ENCODE results near the gene GRK4. TPM values are rescaled to one million over a fixed set of nuclear protein-coding genes. Genes with fewer than 3 reads are reported as not detected.
A peak's percentile ranks its signal among the peaks of the same experiment; 100 is the strongest.

Gene GRK4
- total and polyA plus RNA-seq, 10 of the 15 experiments (the other 5 are each of a cell fraction or from before 2014, with no cell fraction given) = 1.1 to 4.0 (median 2.5) TPM

DNA sequence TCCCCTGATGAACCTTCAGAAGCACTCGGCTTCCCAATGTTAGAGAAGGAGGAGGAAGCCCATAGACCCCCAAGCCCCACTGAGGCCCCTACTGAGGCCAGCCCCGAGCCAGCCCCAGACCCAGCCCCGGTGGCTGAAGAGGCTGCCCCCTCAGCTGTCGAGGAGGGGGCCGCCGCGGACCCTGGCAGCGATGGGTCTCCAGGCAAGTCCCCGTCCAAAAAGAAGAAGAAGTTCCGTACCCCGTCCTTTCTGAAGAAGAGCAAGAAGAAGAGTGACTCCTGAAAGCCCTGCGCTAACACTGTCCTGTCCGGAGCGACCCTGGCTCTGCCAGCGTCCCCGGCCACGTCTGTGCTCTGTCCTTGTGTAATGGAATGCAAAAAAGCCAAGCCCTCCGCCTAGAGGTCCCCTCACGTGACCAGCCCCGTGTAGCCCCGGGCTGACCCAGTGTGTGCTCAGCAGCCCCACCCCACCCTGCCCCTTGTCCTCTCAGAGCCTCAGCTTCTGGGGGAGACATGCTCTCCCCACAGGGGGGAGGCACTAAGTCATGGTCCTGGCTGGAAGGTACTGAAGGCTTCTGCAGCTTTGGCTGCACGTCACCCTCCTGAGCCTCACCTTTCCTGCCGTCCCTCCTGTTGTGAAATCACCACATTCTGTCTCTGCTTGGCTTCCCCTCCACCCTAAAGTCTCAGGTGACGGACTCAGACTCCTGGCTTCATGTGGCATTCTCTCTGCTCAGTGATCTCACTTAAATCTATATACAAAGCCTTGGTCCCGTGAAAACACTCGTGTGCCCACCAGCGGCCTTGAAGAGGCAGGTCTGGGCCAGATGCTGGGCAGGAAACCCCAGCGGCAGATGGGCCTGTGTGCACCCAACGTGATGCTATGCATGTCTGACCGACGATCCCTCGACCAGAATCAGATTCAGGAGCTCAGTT is 34.9 kb upstream of the GRK4 start:
- Histone ChIP-seq H3K9ac (ENCODE audit: control insufficient read depth, insufficient read depth, low read length) (no peak overlapping the region), H3K27ac (ENCODE audit: control insufficient read depth, insufficient read depth) (no peak overlapping the region), H3K9me3 (replicated peaks; ENCODE audit: control insufficient read depth, insufficient read depth, low read length) (no peaks in the 10 kb centered on the region), H3K27me3 (replicated peaks in 1 of 2; ENCODE audit: control insufficient read depth in 2 of 2, insufficient read depth in 2 of 2, low read length in 1 of 2) (no peaks in the 10 kb centered on the region), H2AFZ (ENCODE audit: control insufficient read depth, low read depth, low read length) (no peak overlapping the region), H3K4me2 (ENCODE audit: control insufficient read depth, insufficient read depth) (no peak overlapping the region), H3K36me3 (ENCODE audit: control insufficient read depth in 2 of 2, insufficient read depth in 2 of 2, low read length in 1 of 2) (peaks cover 20 to 31% of the 10 kb centered on the region in 2 experiments), H4K20me1 (ENCODE audit: control insufficient read depth, insufficient read depth) (no peaks in the 10 kb centered on the region), H3K4me3 (no peak overlapping the region), H3K79me2 (ENCODE audit: control insufficient read depth, insufficient read depth, low read length) (peaks cover 23% of the 10 kb centered on the region), H3K4me1 (ENCODE audit: control insufficient read depth, insufficient read depth, low read length) (peaks cover 18% of the 10 kb centered on the region)
- ChIA-PET RAD21 (ENCODE audit: unreplicated experiment) (no interaction called here), POLR2A (no interaction called here), SMC1A (ENCODE audit: uncharacterized antibody, unreplicated experiment) (no interaction called here), CTCF (no interaction called here)
- no peak for ATAC-seq
- TF ChIP-seq POLR2AphosphoS5 (IDR thresholded peaks at IDR 0.05; ENCODE audit: low read length) (0 out of 2 replicates have a peak, but pooled peaks have one; percentile 9), KAT2A (conservative IDR thresholded peaks at IDR 0.05; ENCODE audit: control insufficient read depth, low read depth, low read length) (no peak)
- no TSS peak for BruUV-seq (replicated peaks)
- intact Hi-C loops (cut with micrococcal nuclease; ENCODE audit: unreplicated experiment) (no loop called here), in situ Hi-C loops (cut with MboI) (loop anchor here (25.0 kb wide), 1 partner anchor 166 kb away; the partner anchor contains the start of gene TNIP2)
- WGBS (ENCODE audit: insufficient coverage, insufficient replicate concordance, low lambda C conversion rate, missing lambda C conversion rate) = 95% methylated on average over 32 of the region's 32 CpGs
- no peak for FAIRE-seq
- no peak for DNase-seq (ENCODE audit: low read depth, low spot score)

DNA sequence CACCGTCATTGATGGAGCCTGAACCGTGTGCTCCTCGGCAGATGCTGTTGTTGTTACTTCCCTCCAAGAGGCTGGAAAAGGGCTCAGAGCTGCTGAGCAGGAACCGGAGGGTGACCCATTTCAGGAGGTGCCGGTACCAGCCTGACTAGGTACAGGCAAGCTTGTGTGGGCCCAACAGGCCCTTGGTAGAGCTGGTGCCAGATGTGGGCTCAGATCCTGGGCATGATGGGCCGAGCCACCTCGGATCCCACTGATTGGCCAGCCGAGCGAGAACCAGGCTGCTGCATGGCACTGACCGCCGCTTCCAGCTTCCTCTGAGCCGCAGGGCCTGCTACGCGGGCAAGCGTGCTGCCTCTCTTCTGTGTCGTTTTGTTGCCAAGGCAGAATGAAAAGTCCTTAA is 33.9 kb upstream of the GRK4 start:
- in situ Hi-C loops (cut with MboI) = loop anchor here (25.0 kb wide), 1 partner anchor 167 kb away; the partner anchor contains the start of gene TNIP2
- Histone ChIP-seq H3K4me2 (ENCODE audit: control insufficient read depth, insufficient read depth) (no peak overlapping the region), H2AFZ (ENCODE audit: control insufficient read depth, low read depth, low read length) (no peak overlapping the region), H3K4me1 (ENCODE audit: control insufficient read depth, insufficient read depth, low read length) (peaks cover 18% of the 10 kb centered on the region), H3K4me3 (no peak overlapping the region), H3K36me3 (ENCODE audit: control insufficient read depth in 2 of 2, insufficient read depth in 2 of 2, low read length in 1 of 2) (peaks cover 17 to 28% of the 10 kb centered on the region in 2 experiments), H3K79me2 (ENCODE audit: control insufficient read depth, insufficient read depth, low read length) (peaks cover 29% of the 10 kb centered on the region), H3K9ac (ENCODE audit: control insufficient read depth, insufficient read depth, low read length) (no peak overlapping the region), H3K27me3 (replicated peaks in 1 of 2; ENCODE audit: control insufficient read depth in 2 of 2, insufficient read depth in 2 of 2, low read length in 1 of 2) (no peaks in the 10 kb centered on the region), H3K27ac (ENCODE audit: control insufficient read depth, insufficient read depth) (no peak overlapping the region), H3K9me3 (replicated peaks; ENCODE audit: control insufficient read depth, insufficient read depth, low read length) (no peaks in the 10 kb centered on the region), H4K20me1 (ENCODE audit: control insufficient read depth, insufficient read depth) (no peaks in the 10 kb centered on the region)
- ChIA-PET SMC1A (ENCODE audit: uncharacterized antibody, unreplicated experiment) (no interaction called here), CTCF (no interaction called here), POLR2A (no interaction called here), RAD21 (ENCODE audit: unreplicated experiment) (no interaction called here)
- TF ChIP-seq ZNF384 (IDR thresholded peaks at IDR 0.05; ENCODE audit: borderline replicate concordance, low read depth, low read length) = no peak
- no peak for TF ChIP-seq ZNF622 (IDR thresholded peaks at IDR 0.05)
- TF ChIP-seq, protein P1, sequence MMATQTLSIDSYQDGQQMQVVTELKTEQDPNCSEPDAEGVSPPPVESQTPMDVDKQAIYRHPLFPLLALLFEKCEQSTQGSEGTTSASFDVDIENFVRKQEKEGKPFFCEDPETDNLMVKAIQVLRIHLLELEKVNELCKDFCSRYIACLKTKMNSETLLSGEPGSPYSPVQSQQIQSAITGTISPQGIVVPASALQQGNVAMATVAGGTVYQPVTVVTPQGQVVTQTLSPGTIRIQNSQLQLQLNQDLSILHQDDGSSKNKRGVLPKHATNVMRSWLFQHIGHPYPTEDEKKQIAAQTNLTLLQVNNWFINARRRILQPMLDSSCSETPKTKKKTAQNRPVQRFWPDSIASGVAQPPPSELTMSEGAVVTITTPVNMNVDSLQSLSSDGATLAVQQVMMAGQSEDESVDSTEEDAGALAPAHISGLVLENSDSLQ (IDR thresholded peaks at IDR 0.05) = no peak
- ATAC-seq = no peak
- DNase-seq (ENCODE audit: low read depth, low spot score) = no peak
- BruUV-seq (replicated peaks) = TSS peak; percentile 69
- intact Hi-C loops (cut with micrococcal nuclease; ENCODE audit: unreplicated experiment) = no loop called here
- no peak for FAIRE-seq
- WGBS (ENCODE audit: insufficient coverage, insufficient replicate concordance, low lambda C conversion rate, missing lambda C conversion rate) = 95% methylated on average over 16 of the region's 16 CpGs
